ENCODE measurements around the gene MLYCD.
"Not testable (repeated sequence)": the region's sequence is repeated elsewhere in the genome, so short reads cannot be mapped to it uniquely, and the experiment has no call there.

The MLYCD gene

GRCh38 chr16:83937922-83938885 is 39.3 kb downstream of the MLYCD start:
- 92 to 93% methylated on average over 18 of the region's 18 CpGs for WGBS, 2 experiments
- no peaks in the 10 kb centered on the region for H3K36me3 ChIP-seq (ENCODE audit: control insufficient read depth, insufficient read depth, low read length)
- H3K4me1 ChIP-seq (ENCODE audit: control insufficient read depth, insufficient read depth, low read length): no peaks in the 10 kb centered on the region
- no peaks in the 10 kb centered on the region for H3K27me3 ChIP-seq (ENCODE audit: control insufficient read depth, insufficient read depth, low read length, poor library complexity, severe bottlenecking)
- H3K9me3 ChIP-seq (ENCODE audit: control insufficient read depth, low read length): no peaks in the 10 kb centered on the region
- H3K4me3 ChIP-seq (ENCODE audit: insufficient read depth, low read depth, low read length): no peak overlapping the region
- no peak overlapping the region for H3K27ac ChIP-seq (ENCODE audit: insufficient read depth, low read depth, low read length, poor library complexity, severe bottlenecking)

- Histone ChIP-seq H3K36me3 (ENCODE audit: control insufficient read depth, insufficient read depth, low read length) (no peaks in the 10 kb centered on the region), H3K4me1 (ENCODE audit: control insufficient read depth, insufficient read depth, low read length) (no peaks in the 10 kb centered on the region), H3K4me3 (ENCODE audit: insufficient read depth, low read depth, low read length) (no peak overlapping the region), H3K27me3 (ENCODE audit: control insufficient read depth, insufficient read depth, low read length, poor library complexity, severe bottlenecking) (no peaks in the 10 kb centered on the region), H3K9me3 (ENCODE audit: control insufficient read depth, low read length) (no peaks in the 10 kb centered on the region), H3K27ac (ENCODE audit: insufficient read depth, low read depth, low read length, poor library complexity, severe bottlenecking) (no peak overlapping the region)
- 90 to 92% methylated on average over 12 of the region's 12 CpGs for WGBS, 2 experiments
These were observed 40.4 kb downstream of the MLYCD start for GRCh38 chr16:83939266-83939855.

- Histone ChIP-seq H3K27me3 (ENCODE audit: control insufficient read depth, insufficient read depth, low read length, poor library complexity, severe bottlenecking) (no peaks in the 10 kb centered on the region), H3K4me1 (ENCODE audit: control insufficient read depth, insufficient read depth, low read length) (no peaks in the 10 kb centered on the region), H3K4me3 (ENCODE audit: insufficient read depth, low read depth, low read length) (no peak overlapping the region), H3K27ac (ENCODE audit: insufficient read depth, low read depth, low read length, poor library complexity, severe bottlenecking) (no peak overlapping the region), H3K9me3 (ENCODE audit: control insufficient read depth, low read length) (no peaks in the 10 kb centered on the region), H3K36me3 (ENCODE audit: control insufficient read depth, insufficient read depth, low read length) (no peaks in the 10 kb centered on the region)
- WGBS, 2 experiments: 71 to 74% methylated on average over 11 to 12 of the region's 12 CpGs
These were observed 41.2 kb downstream of the MLYCD start for GRCh38 chr16:83940119-83940518.

- H3K27me3 ChIP-seq (ENCODE audit: control insufficient read depth, insufficient read depth, low read length, poor library complexity, severe bottlenecking): no peaks in the 10 kb centered on the region
- H3K4me1 ChIP-seq (ENCODE audit: control insufficient read depth, insufficient read depth, low read length): no peaks in the 10 kb centered on the region
- H3K4me3 ChIP-seq (ENCODE audit: insufficient read depth, low read depth, low read length): no peak overlapping the region
- H3K36me3 ChIP-seq (ENCODE audit: control insufficient read depth, insufficient read depth, low read length): no peaks in the 10 kb centered on the region
- no peaks in the 10 kb centered on the region for H3K9me3 ChIP-seq (ENCODE audit: control insufficient read depth, low read length)
- 85 to 86% methylated on average over 28 of the region's 28 CpGs for WGBS, 2 experiments
- H3K27ac ChIP-seq (ENCODE audit: insufficient read depth, low read depth, low read length, poor library complexity, severe bottlenecking): no peak overlapping the region
These were observed 41.9 kb downstream of the MLYCD start for GRCh38 chr16:83940630-83941378.

GRCh38 chr16:83941546-83941945 is 42.6 kb downstream of the MLYCD start:
- not testable (repeated sequence) for H3K27me3 ChIP-seq (ENCODE audit: control insufficient read depth, insufficient read depth, low read length, poor library complexity, severe bottlenecking); H3K4me1 ChIP-seq (ENCODE audit: control insufficient read depth, insufficient read depth, low read length); H3K9me3 ChIP-seq (ENCODE audit: control insufficient read depth, low read length); H3K36me3 ChIP-seq (ENCODE audit: control insufficient read depth, insufficient read depth, low read length); H3K27ac ChIP-seq (ENCODE audit: insufficient read depth, low read depth, low read length, poor library complexity, severe bottlenecking); H3K4me3 ChIP-seq (ENCODE audit: insufficient read depth, low read depth, low read length)
- WGBS, 2 experiments: 93 to 95% methylated on average over 8 to 9 of the region's 9 CpGs

- H3K27me3 ChIP-seq (ENCODE audit: control insufficient read depth, insufficient read depth, low read length, poor library complexity, severe bottlenecking): no peaks in the 10 kb centered on the region
- no peaks in the 10 kb centered on the region for H3K9me3 ChIP-seq (ENCODE audit: control insufficient read depth, low read length)
- no peak overlapping the region for H3K4me3 ChIP-seq (ENCODE audit: insufficient read depth, low read depth, low read length)
- H3K4me1 ChIP-seq (ENCODE audit: control insufficient read depth, insufficient read depth, low read length): no peaks in the 10 kb centered on the region
- no peaks in the 10 kb centered on the region for H3K36me3 ChIP-seq (ENCODE audit: control insufficient read depth, insufficient read depth, low read length)
- 87 to 88% methylated on average over 14 of the region's 14 CpGs for WGBS, 2 experiments
- no peak overlapping the region for H3K27ac ChIP-seq (ENCODE audit: insufficient read depth, low read depth, low read length, poor library complexity, severe bottlenecking)
These were observed 43.2 kb downstream of the MLYCD start for GRCh38 chr16:83942074-83942473.

GRCh38 chr16:83942815-83943515 is 44.0 kb downstream of the MLYCD start:
- Histone ChIP-seq H3K9me3 (ENCODE audit: control insufficient read depth, low read length) (no peaks in the 10 kb centered on the region), H3K4me1 (ENCODE audit: control insufficient read depth, insufficient read depth, low read length) (no peaks in the 10 kb centered on the region), H3K4me3 (ENCODE audit: insufficient read depth, low read depth, low read length) (no peak overlapping the region), H3K27ac (ENCODE audit: insufficient read depth, low read depth, low read length, poor library complexity, severe bottlenecking) (no peak overlapping the region), H3K36me3 (ENCODE audit: control insufficient read depth, insufficient read depth, low read length) (no peaks in the 10 kb centered on the region), H3K27me3 (ENCODE audit: control insufficient read depth, insufficient read depth, low read length, poor library complexity, severe bottlenecking) (no peaks in the 10 kb centered on the region)
- 88 to 89% methylated on average over 11 of the region's 11 CpGs for WGBS, 2 experiments

- Histone ChIP-seq H3K4me1 (ENCODE audit: control insufficient read depth, insufficient read depth, low read length) (no peaks in the 10 kb centered on the region), H3K4me3 (ENCODE audit: insufficient read depth, low read depth, low read length) (no peak overlapping the region), H3K9me3 (ENCODE audit: control insufficient read depth, low read length) (no peaks in the 10 kb centered on the region), H3K36me3 (ENCODE audit: control insufficient read depth, insufficient read depth, low read length) (no peaks in the 10 kb centered on the region), H3K27ac (ENCODE audit: insufficient read depth, low read depth, low read length, poor library complexity, severe bottlenecking) (no peak overlapping the region), H3K27me3 (ENCODE audit: control insufficient read depth, insufficient read depth, low read length, poor library complexity, severe bottlenecking) (no peaks in the 10 kb centered on the region)
- 92 to 93% methylated on average over 10 of the region's 10 CpGs for WGBS, 2 experiments
These were observed 44.7 kb downstream of the MLYCD start for GRCh38 chr16:83943516-83944050.

DNA sequence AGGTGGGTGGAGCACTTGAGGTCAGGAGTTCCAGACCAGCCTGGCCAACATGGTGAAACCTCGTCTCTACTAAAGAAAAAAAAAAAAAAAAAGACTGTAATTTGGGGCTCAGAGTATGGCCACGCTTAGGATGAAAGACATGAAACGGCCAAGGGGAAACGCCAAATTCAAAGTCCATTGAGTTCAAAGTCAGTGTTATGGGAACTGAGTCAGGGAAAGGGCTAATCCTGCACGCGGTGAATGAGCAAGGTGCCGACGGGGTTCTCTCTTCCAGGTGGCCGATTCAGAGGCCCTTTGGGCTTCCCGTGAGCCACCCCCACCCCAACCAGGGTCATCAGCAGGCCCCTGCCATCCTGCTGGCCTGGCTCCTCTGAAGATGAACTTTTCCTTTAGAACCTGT is 46.7 kb downstream of the MLYCD start:
- H3K4me1 ChIP-seq (ENCODE audit: control insufficient read depth, insufficient read depth, low read length): no peaks in the 10 kb centered on the region
- H3K4me3 ChIP-seq (ENCODE audit: insufficient read depth, low read depth, low read length): no peak overlapping the region
- no peaks in the 10 kb centered on the region for H3K9me3 ChIP-seq (ENCODE audit: control insufficient read depth, low read length)
- WGBS, 2 experiments: 93 to 95% methylated on average over 10 of the region's 10 CpGs
- no peaks in the 10 kb centered on the region for H3K27me3 ChIP-seq (ENCODE audit: control insufficient read depth, insufficient read depth, low read length, poor library complexity, severe bottlenecking)
- H3K36me3 ChIP-seq (ENCODE audit: control insufficient read depth, insufficient read depth, low read length): no peaks in the 10 kb centered on the region
- H3K27ac ChIP-seq (ENCODE audit: insufficient read depth, low read depth, low read length, poor library complexity, severe bottlenecking): no peak overlapping the region

Data from ectodermal cell (in vitro differentiated cells).